ENCODE results near the gene QPRT.
"Not testable (repeated sequence)": the region's sequence is repeated elsewhere in the genome, so short reads cannot be mapped to it uniquely, and the experiment has no call there.

GRCh38 chr16:29638751-29639150, 40.2 kb upstream of the QPRT start:
- not testable (repeated sequence) for TF ChIP-seq CTCF (IDR thresholded peaks at IDR 0.05; ENCODE audit: borderline replicate concordance, extremely low read depth, low read length, poor library complexity, severe bottlenecking); EZH2 (IDR thresholded peaks at IDR 0.05; ENCODE audit: borderline replicate concordance, low read depth, low read length, severe bottlenecking)

Data from DND-41 (cell line).